ENCODE data around the gene PTPRK. TPM values are rescaled to one million over a fixed set of nuclear protein-coding genes. Genes with fewer than 3 reads are reported as not detected.

PTPRK gene
- total and polyA plus RNA-seq, 2 of the 13 experiments (the other 11 are each of a cell fraction or from before 2014, with no cell fraction given), result 43.6 to 98.3 TPM

- TF ChIP-seq TIGD3 (CRISPR knock-in tag; IDR thresholded peaks at IDR 0.05; ENCODE audit: borderline replicate concordance) (no peak), HDAC2 (CRISPR knock-in tag; IDR thresholded peaks at IDR 0.05) (peak; percentile 33; the same call in 1 of the 2 replicates), HHEX (CRISPR knock-in tag; IDR thresholded peaks at IDR 0.05) (no peak), KDM2A (CRISPR knock-in tag; IDR thresholded peaks at IDR 0.05; ENCODE audit: borderline replicate concordance, low read depth) (peak; percentile 91), ERF (CRISPR knock-in tag; IDR thresholded peaks at IDR 0.05) (peak; percentile 61), JARID2 (CRISPR knock-in tag; IDR thresholded peaks at IDR 0.05; ENCODE audit: insufficient replicate concordance) (no peak), CEBPZ (IDR thresholded peaks at IDR 0.05; ENCODE audit: low read length) (no peak), ZNF747 (CRISPR knock-in tag; IDR thresholded peaks at IDR 0.05; ENCODE audit: borderline replicate concordance) (peak; percentile 86), RBM22 (optimal IDR thresholded peaks at IDR 0.05; ENCODE audit: low read length) (no peak), MTF2 (CRISPR knock-in tag; IDR thresholded peaks at IDR 0.05; ENCODE audit: borderline replicate concordance) (no peak), E2F5 (CRISPR knock-in tag; conservative IDR thresholded peaks at IDR 0.05) (no peak), ZNF761 (CRISPR knock-in tag; conservative IDR thresholded peaks at IDR 0.05) (peak; percentile 87), PRDM15 (CRISPR knock-in tag; IDR thresholded peaks at IDR 0.05) (no peak), CHD2 (IDR thresholded peaks at IDR 0.05; ENCODE audit: low read depth, low read length) (no peak), KAT2B (IDR thresholded peaks at IDR 0.05; ENCODE audit: borderline replicate concordance, low read depth, low read length) (no peak), ZNF160 (CRISPR knock-in tag; IDR thresholded peaks at IDR 0.05) (no peak), TEAD3 (CRISPR knock-in tag; optimal IDR thresholded peaks at IDR 0.05; ENCODE audit: borderline replicate concordance) (peak; percentile 73), RNF2 (conservative IDR thresholded peaks at IDR 0.05; ENCODE audit: low read depth) (peak; percentile 19; the same call in 1 of the 2 replicates), NFRKB (IDR thresholded peaks at IDR 0.05) (no peak)
Measured at GRCh38 chr6:128520436-128521281, at the start of gene PTPRK (continued).

Data from HepG2 (cell line).